Skeletal muscle satellite cell (primary cell): ENCODE data around the gene EPHA6.

Source experiments
- H3K27me3 ChIP-seq: 2 replicates; pipeline ENCODE4 v1.7.0; 2013; ENCODE audit warnings: low read length; ENCODE audit not compliant: control insufficient read depth, insufficient read depth
- H3K36me3 ChIP-seq: 2 replicates; pipeline ENCODE4 v1.7.0; 2013; ENCODE audit warnings: mild to moderate bottlenecking, control low read depth, low read length; ENCODE audit not compliant: insufficient read depth
- H3K4me1 ChIP-seq: 2 replicates; pipeline ENCODE4 v1.7.0; 2013; ENCODE audit warnings: low read length; ENCODE audit not compliant: control insufficient read depth, insufficient read depth
- H3K4me2 ChIP-seq: 2 replicates; pipeline ENCODE4 v1.7.0; 2013; ENCODE audit warnings: mild to moderate bottlenecking, low read length
- H3K4me3 ChIP-seq: 2 replicates; pipeline ENCODE4 v1.7.0; 2013; ENCODE audit warnings: low read length
- H3K9ac ChIP-seq: 2 replicates; pipeline ENCODE4 v1.7.0; 2013; ENCODE audit warnings: mild to moderate bottlenecking, low read depth, low read length, moderate library complexity
- H3K9me3 ChIP-seq: replicated peaks from 2 replicates; pipeline ENCODE4 v1.7.0; 2013; ENCODE audit warnings: mild to moderate bottlenecking, control low read depth, low read length

The EPHA6 gene

GRCh38 chr3:97197083-97197482 lies 382.7 kb downstream of the EPHA6 start:
- H3K9me3 ChIP-seq, result peaks cover 19% of the 10 kb centered on the region
- H3K9ac ChIP-seq, result no peak overlapping the region
- H3K4me1 ChIP-seq, result no peaks in the 10 kb centered on the region
- no peak overlapping the region for H3K4me2 ChIP-seq
- H3K36me3 ChIP-seq, result no peaks in the 10 kb centered on the region
- H3K4me3 ChIP-seq, result no peak overlapping the region
- H3K27me3 ChIP-seq, result no peaks in the 10 kb centered on the region

- Histone ChIP-seq H3K4me2 (no peak overlapping the region), H3K4me3 (no peak overlapping the region), H3K4me1 (no peaks in the 10 kb centered on the region), H3K9me3 (peaks cover 19% of the 10 kb centered on the region), H3K36me3 (no peaks in the 10 kb centered on the region), H3K27me3 (no peaks in the 10 kb centered on the region), H3K9ac (no peak overlapping the region)
Measured at GRCh38 chr3:97197830-97198229, 383.4 kb downstream of the EPHA6 start.

GRCh38 chr3:97200387-97200786 lies 386.0 kb downstream of the EPHA6 start:
- no peak overlapping the region for H3K9ac ChIP-seq
- H3K4me1 ChIP-seq, result no peaks in the 10 kb centered on the region
- no peak overlapping the region for H3K4me2 ChIP-seq
- no peak overlapping the region for H3K4me3 ChIP-seq
- H3K27me3 ChIP-seq, result no peaks in the 10 kb centered on the region
- H3K9me3 ChIP-seq, result peaks cover 19% of the 10 kb centered on the region
- no peaks in the 10 kb centered on the region for H3K36me3 ChIP-seq

GRCh38 chr3:97201814-97202213 lies 387.4 kb downstream of the EPHA6 start:
- Histone ChIP-seq H3K4me2 (no peak overlapping the region), H3K4me1 (no peaks in the 10 kb centered on the region), H3K36me3 (no peaks in the 10 kb centered on the region), H3K4me3 (no peak overlapping the region), H3K9ac (no peak overlapping the region), H3K27me3 (no peaks in the 10 kb centered on the region), H3K9me3 (peaks cover 13% of the 10 kb centered on the region)

- Histone ChIP-seq H3K27me3 (no peaks in the 10 kb centered on the region), H3K4me3 (no peak overlapping the region), H3K9ac (no peak overlapping the region), H3K4me1 (no peaks in the 10 kb centered on the region), H3K36me3 (no peaks in the 10 kb centered on the region), H3K4me2 (no peak overlapping the region), H3K9me3 (no peaks in the 10 kb centered on the region)
Measured at GRCh38 chr3:97228966-97229365, 414.6 kb downstream of the EPHA6 start.

- H3K36me3 ChIP-seq, result no peaks in the 10 kb centered on the region
- no peak overlapping the region for H3K9ac ChIP-seq
- no peak overlapping the region for H3K4me3 ChIP-seq
- H3K9me3 ChIP-seq, result no peaks in the 10 kb centered on the region
- H3K27me3 ChIP-seq, result no peaks in the 10 kb centered on the region
- no peak overlapping the region for H3K4me2 ChIP-seq
- no peaks in the 10 kb centered on the region for H3K4me1 ChIP-seq
Measured at GRCh38 chr3:97230486-97230885, 416.1 kb downstream of the EPHA6 start.

GRCh38 chr3:97232393-97233034 lies 418.1 kb downstream of the EPHA6 start:
- Histone ChIP-seq H3K4me3 (no peak overlapping the region), H3K27me3 (no peaks in the 10 kb centered on the region), H3K4me2 (no peak overlapping the region), H3K36me3 (no peaks in the 10 kb centered on the region), H3K4me1 (no peaks in the 10 kb centered on the region), H3K9me3 (no peaks in the 10 kb centered on the region), H3K9ac (no peak overlapping the region)

GRCh38 chr3:97235179-97235578 lies 420.8 kb downstream of the EPHA6 start:
- H3K27me3 ChIP-seq, result no peaks in the 10 kb centered on the region
- no peaks in the 10 kb centered on the region for H3K9me3 ChIP-seq
- H3K4me2 ChIP-seq, result no peak overlapping the region
- no peak overlapping the region for H3K9ac ChIP-seq
- H3K4me1 ChIP-seq, result no peaks in the 10 kb centered on the region
- H3K36me3 ChIP-seq, result no peaks in the 10 kb centered on the region
- H3K4me3 ChIP-seq, result no peak overlapping the region

- Histone ChIP-seq H3K9me3 (no peaks in the 10 kb centered on the region), H3K27me3 (no peaks in the 10 kb centered on the region), H3K4me1 (no peaks in the 10 kb centered on the region), H3K36me3 (no peaks in the 10 kb centered on the region), H3K4me2 (no peak overlapping the region), H3K4me3 (no peak overlapping the region), H3K9ac (no peak overlapping the region)
Measured at GRCh38 chr3:97235611-97236315, 421.4 kb downstream of the EPHA6 start.

GRCh38 chr3:97241417-97241816 lies 427.0 kb downstream of the EPHA6 start:
- H3K4me2 ChIP-seq, result no peak overlapping the region
- H3K4me3 ChIP-seq, result no peak overlapping the region
- H3K9ac ChIP-seq, result no peak overlapping the region
- H3K27me3 ChIP-seq, result no peaks in the 10 kb centered on the region
- H3K36me3 ChIP-seq, result no peaks in the 10 kb centered on the region
- H3K9me3 ChIP-seq, result no peaks in the 10 kb centered on the region
- no peaks in the 10 kb centered on the region for H3K4me1 ChIP-seq

- H3K4me2 ChIP-seq, result no peak overlapping the region
- no peaks in the 10 kb centered on the region for H3K27me3 ChIP-seq
- no peak overlapping the region for H3K9ac ChIP-seq
- no peaks in the 10 kb centered on the region for H3K4me1 ChIP-seq
- H3K4me3 ChIP-seq, result no peak overlapping the region
- no peaks in the 10 kb centered on the region for H3K36me3 ChIP-seq
- H3K9me3 ChIP-seq, result no peaks in the 10 kb centered on the region
Measured at GRCh38 chr3:97245201-97245910, 431.0 kb downstream of the EPHA6 start.
